Fibroblast of skin of back (primary cell): ENCODE data around the gene UMAD1.

ENCODE experiments used
- DNase-seq: peaks from one replicate; pipeline ENCODE4 v3.0.0-alpha.2; 2013

Gene UMAD1

GRCh38 chr7:7768977-7769709 lies 128.6 kb downstream of the UMAD1 start:
- no peak for DNase-seq

GRCh38 chr7:7769710-7770627 lies 129.4 kb downstream of the UMAD1 start:
- no peak for DNase-seq

GRCh38 chr7:7771452-7771851 lies 130.9 kb downstream of the UMAD1 start:
- DNase-seq: no peak

- DNase-seq: no peak
Observed at GRCh38 chr7:7772397-7772821, 131.9 kb downstream of the UMAD1 start.

GRCh38 chr7:7773334-7774309 lies 133.1 kb downstream of the UMAD1 start:
- DNase-seq: no peak

- no peak for DNase-seq
Observed at GRCh38 chr7:7779888-7780287, 139.3 kb downstream of the UMAD1 start.

- DNase-seq: no peak
Observed at GRCh38 chr7:7783001-7783400, 142.4 kb downstream of the UMAD1 start.

- no peak for DNase-seq
Observed at GRCh38 chr7:7785344-7785973, 144.9 kb downstream of the UMAD1 start.

- DNase-seq: no peak
Observed at GRCh38 chr7:7786595-7786994, 146.0 kb downstream of the UMAD1 start.

GRCh38 chr7:7789551-7789988 lies 149.0 kb downstream of the UMAD1 start:
- no peak for DNase-seq

GRCh38 chr7:7790041-7790741 lies 149.6 kb downstream of the UMAD1 start:
- DNase-seq: peak; percentile 46

- no peak for DNase-seq
Observed at GRCh38 chr7:7791523-7791922, 151.0 kb downstream of the UMAD1 start.

GRCh38 chr7:7792056-7792455 lies 151.5 kb downstream of the UMAD1 start:
- no peak for DNase-seq

- no peak for DNase-seq
Observed at GRCh38 chr7:7793249-7793648, 152.7 kb downstream of the UMAD1 start.

- DNase-seq: no peak
Observed at GRCh38 chr7:7793921-7794320, 153.4 kb downstream of the UMAD1 start.

GRCh38 chr7:7795203-7795602 lies 154.7 kb downstream of the UMAD1 start:
- no peak for DNase-seq

GRCh38 chr7:7795630-7796121 lies 155.1 kb downstream of the UMAD1 start:
- peak; percentile 77 for DNase-seq

GRCh38 chr7:7798510-7798909 lies 158.0 kb downstream of the UMAD1 start:
- DNase-seq: no peak

GRCh38 chr7:7799138-7799537 lies 158.6 kb downstream of the UMAD1 start:
- DNase-seq: no peak

GRCh38 chr7:7802531-7802930 lies 162.0 kb downstream of the UMAD1 start:
- DNase-seq: no peak

GRCh38 chr7:7803715-7804178 lies 163.2 kb downstream of the UMAD1 start:
- no peak for DNase-seq
